Muscle layer of colon (tissue), 2 donors: ENCODE results near the gene UBE2G1.
"Not testable (repeated sequence)": the region's sequence is repeated elsewhere in the genome, so short reads cannot be mapped to it uniquely, and the experiment has no call there.

Source experiments
- H3K27ac ChIP-seq: one replicate; pipeline ENCODE4 v1.7.0; 2013; ENCODE audit warnings: low read depth, mild to moderate bottlenecking, low read length, moderate library complexity
- H3K27me3 ChIP-seq, 2 donors: one replicate each; pipeline ENCODE4 v1.7.0; 2013; ENCODE audit warnings: low read length in 2 of 2, mild to moderate bottlenecking in 2 of 2; ENCODE audit not compliant: insufficient read depth in 2 of 2, control insufficient read depth in 1 of 2
- H3K36me3 ChIP-seq: one replicate; pipeline ENCODE4 v1.7.0; 2013; ENCODE audit warnings: mild to moderate bottlenecking, low read length; ENCODE audit not compliant: insufficient read depth
- H3K4me1 ChIP-seq: one replicate; pipeline ENCODE4 v1.7.0; 2013; ENCODE audit warnings: mild to moderate bottlenecking, low read length; ENCODE audit not compliant: insufficient read depth
- H3K4me3 ChIP-seq, 2 donors: one replicate each; pipeline ENCODE4 v1.7.0; 2013; ENCODE audit warnings: low read length in 2 of 2, low read depth in 1 of 2, mild to moderate bottlenecking in 1 of 2, moderate library complexity in 1 of 2
- H3K9ac ChIP-seq: one replicate; pipeline ENCODE4 v1.7.0; 2013; ENCODE audit warnings: low read length
- H3K9me3 ChIP-seq: one replicate; pipeline ENCODE4 v1.7.0; 2013; ENCODE audit warnings: mild to moderate bottlenecking, low read length
- donor health status: abdominal sarcoma.
- donor health status: Adenocarcinoma of cecum.

Gene UBE2G1

DNA sequence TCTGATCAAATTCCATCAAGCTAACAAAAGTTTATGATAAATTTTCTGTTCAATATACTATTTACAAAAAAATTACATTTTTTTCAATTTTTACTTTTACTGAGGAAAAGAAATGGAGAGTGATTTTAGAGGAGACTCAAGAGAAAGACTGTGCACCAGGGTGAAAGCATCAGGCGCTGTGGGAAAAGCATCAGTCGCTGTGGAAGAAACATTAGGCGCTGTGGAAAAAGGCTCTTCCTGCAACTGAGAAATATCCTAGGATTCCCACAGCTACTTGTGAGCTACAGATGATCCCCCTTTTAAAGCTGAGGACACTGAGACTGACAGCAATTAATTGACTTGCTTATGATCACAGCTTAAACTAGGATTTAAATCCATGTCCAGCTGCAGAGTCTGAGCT, 107.6 kb downstream of the UBE2G1 start:
- no peak overlapping the region for H3K27ac ChIP-seq
- peaks cover 15% of the 10 kb centered on the region for H3K4me1 ChIP-seq
- H3K27me3 ChIP-seq = no peaks in the 10 kb centered on the region
- H3K36me3 ChIP-seq = peaks cover 8% of the 10 kb centered on the region
- H3K9ac ChIP-seq = no peak overlapping the region
- H3K9me3 ChIP-seq = no peaks in the 10 kb centered on the region
- no peak overlapping the region for H3K4me3 ChIP-seq

GRCh38 chr17:4256952-4257351, 109.5 kb downstream of the UBE2G1 start:
- peaks cover 8% of the 10 kb centered on the region for H3K36me3 ChIP-seq
- no peaks in the 10 kb centered on the region for H3K27me3 ChIP-seq
- no peak overlapping the region for H3K9ac ChIP-seq
- no peaks in the 10 kb centered on the region for H3K9me3 ChIP-seq
- no peak overlapping the region for H3K4me3 ChIP-seq
- H3K27ac ChIP-seq = no peak overlapping the region
- H3K4me1 ChIP-seq = peaks cover 6% of the 10 kb centered on the region

GRCh38 chr17:4255271-4255670, 111.2 kb downstream of the UBE2G1 start:
- not testable (repeated sequence) for H3K4me3 ChIP-seq, H3K27ac ChIP-seq, H3K9me3 ChIP-seq, H3K36me3 ChIP-seq, H3K9ac ChIP-seq, H3K27me3 ChIP-seq, H3K4me1 ChIP-seq

- Histone ChIP-seq H3K4me1 (peaks cover 44% of the 10 kb centered on the region), H3K27me3 (no peaks in the 10 kb centered on the region), H3K9ac (no peak overlapping the region), H3K36me3 (no peaks in the 10 kb centered on the region), H3K9me3 (no peaks in the 10 kb centered on the region), H3K4me3 (no peak overlapping the region), H3K27ac (no peak overlapping the region)
These were observed 115.6 kb downstream of the UBE2G1 start for GRCh38 chr17:4250887-4251286.

DNA sequence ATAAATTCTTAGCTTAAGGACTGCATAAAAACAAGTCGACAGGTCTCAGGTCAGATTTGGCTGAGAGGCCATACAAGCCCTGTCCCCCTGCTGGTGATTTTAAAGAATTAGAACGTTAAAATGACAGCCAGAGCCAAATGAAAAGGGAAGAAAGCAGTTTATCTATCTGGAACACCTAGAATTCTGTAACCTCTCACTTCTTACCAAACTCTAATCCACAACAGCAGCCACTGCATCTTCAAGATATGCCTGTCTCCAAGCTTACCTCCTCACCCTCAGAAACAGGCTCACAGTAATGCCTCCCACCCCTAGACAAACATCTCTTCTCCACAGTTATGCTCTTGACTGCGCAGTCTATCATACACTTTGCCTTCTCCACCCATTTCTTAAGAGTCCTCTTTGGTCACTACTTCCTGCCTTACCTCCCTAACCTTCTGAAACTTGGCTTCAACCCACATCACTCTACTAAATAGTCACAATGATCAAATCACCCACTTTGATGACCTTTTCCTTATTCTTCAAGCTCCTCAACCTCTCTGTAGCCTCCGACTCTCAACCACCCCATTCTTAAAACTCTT, 116.9 kb downstream of the UBE2G1 start:
- no peak overlapping the region for H3K9ac ChIP-seq
- peak overlapping the region; percentile 21 for H3K27ac ChIP-seq
- no peaks in the 10 kb centered on the region for H3K27me3 ChIP-seq
- no peaks in the 10 kb centered on the region for H3K9me3 ChIP-seq
- no peak overlapping the region for H3K4me3 ChIP-seq
- H3K36me3 ChIP-seq = no peaks in the 10 kb centered on the region
- H3K4me1 ChIP-seq = peaks cover 45% of the 10 kb centered on the region

- peaks cover 48% of the 10 kb centered on the region for H3K4me1 ChIP-seq
- no peak overlapping the region for H3K9ac ChIP-seq
These were observed 117.8 kb downstream of the UBE2G1 start for GRCh38 chr17:4248504-4249277.

DNA sequence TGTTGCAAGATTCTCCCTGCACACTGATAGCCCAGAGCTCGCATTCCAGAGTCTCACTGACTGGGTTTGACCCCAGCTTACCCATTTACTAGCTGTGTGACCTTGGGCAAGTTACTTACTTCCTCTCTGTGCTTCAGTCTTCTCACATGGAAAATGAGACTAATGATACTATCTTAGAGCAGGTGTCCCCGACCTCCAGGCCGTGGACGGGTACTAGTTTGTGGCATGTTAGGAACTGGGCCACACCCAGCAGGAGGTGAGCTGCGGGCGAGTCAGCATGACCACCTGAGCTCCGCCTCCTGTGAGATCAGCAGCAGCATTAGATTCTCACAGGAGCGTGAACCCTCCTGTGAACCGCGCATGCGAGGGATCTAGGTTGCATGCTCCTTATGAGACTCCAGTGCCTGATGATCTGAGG, 118.5 kb downstream of the UBE2G1 start:
- Histone ChIP-seq H3K9me3 (no peaks in the 10 kb centered on the region), H3K27ac (no peak overlapping the region), H3K27me3 (no peaks in the 10 kb centered on the region), H3K4me3 (no peak overlapping the region), H3K36me3 (no peaks in the 10 kb centered on the region), H3K4me1 (peaks cover 48% of the 10 kb centered on the region), H3K9ac (no peak overlapping the region)

More at GRCh38 chr17:4248504-4249277, 117.8 kb downstream of the UBE2G1 start:
- no peak overlapping the region for H3K27ac ChIP-seq
- H3K9me3 ChIP-seq = no peaks in the 10 kb centered on the region
- no peaks in the 10 kb centered on the region for H3K27me3 ChIP-seq
- H3K36me3 ChIP-seq = no peaks in the 10 kb centered on the region
- no peak overlapping the region for H3K4me3 ChIP-seq

DNA sequence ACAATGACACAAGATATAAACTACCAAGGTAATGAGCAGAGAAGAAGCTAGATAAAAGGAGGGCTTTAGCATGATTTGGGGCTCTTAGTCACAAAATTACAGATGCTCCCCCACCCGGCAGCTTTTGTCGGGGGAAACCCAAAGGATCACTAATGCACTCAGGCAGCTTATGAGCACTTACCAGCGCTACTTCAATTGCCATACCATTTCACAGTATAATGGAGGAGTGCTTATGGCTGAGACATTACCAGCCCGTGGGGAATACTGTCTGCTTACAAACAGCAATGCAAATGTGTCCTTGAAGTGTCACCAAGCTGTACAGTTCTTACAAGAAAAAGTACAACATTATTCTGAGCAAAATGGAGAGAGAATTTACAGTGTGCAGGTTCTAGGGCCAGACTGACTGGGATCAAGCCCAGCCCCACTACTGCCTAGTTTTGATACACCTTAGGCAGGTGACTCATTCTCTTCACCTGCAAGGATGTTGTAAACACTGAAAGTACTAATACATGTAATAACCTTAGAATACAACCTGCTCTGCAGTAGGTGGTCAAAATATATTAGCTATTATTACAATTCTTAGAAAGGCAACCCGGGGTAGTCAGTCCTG, 119.0 kb downstream of the UBE2G1 start:
- Histone ChIP-seq H3K9me3 (no peaks in the 10 kb centered on the region), H3K4me1 (peaks cover 48% of the 10 kb centered on the region), H3K4me3 (no peak overlapping the region), H3K27me3 (no peaks in the 10 kb centered on the region), H3K27ac (no peak overlapping the region), H3K36me3 (no peaks in the 10 kb centered on the region), H3K9ac (no peak overlapping the region)

- H3K9ac ChIP-seq = no peak overlapping the region
- no peak overlapping the region for H3K27ac ChIP-seq
- peaks cover 48% of the 10 kb centered on the region for H3K4me1 ChIP-seq
- peaks cover 7% of the 10 kb centered on the region for H3K36me3 ChIP-seq
- no peaks in the 10 kb centered on the region for H3K27me3 ChIP-seq
- no peaks in the 10 kb centered on the region for H3K9me3 ChIP-seq
- H3K4me3 ChIP-seq = no peak overlapping the region
These were observed 119.8 kb downstream of the UBE2G1 start for GRCh38 chr17:4246674-4247073.

GRCh38 chr17:4241535-4241934, 124.9 kb downstream of the UBE2G1 start:
- peaks cover 33% of the 10 kb centered on the region for H3K36me3 ChIP-seq
- H3K27ac ChIP-seq = no peak overlapping the region
- no peaks in the 10 kb centered on the region for H3K27me3 ChIP-seq
- no peaks in the 10 kb centered on the region for H3K9me3 ChIP-seq
- H3K4me3 ChIP-seq = no peak overlapping the region
- no peak overlapping the region for H3K9ac ChIP-seq
- H3K4me1 ChIP-seq = peaks cover 11% of the 10 kb centered on the region

DNA sequence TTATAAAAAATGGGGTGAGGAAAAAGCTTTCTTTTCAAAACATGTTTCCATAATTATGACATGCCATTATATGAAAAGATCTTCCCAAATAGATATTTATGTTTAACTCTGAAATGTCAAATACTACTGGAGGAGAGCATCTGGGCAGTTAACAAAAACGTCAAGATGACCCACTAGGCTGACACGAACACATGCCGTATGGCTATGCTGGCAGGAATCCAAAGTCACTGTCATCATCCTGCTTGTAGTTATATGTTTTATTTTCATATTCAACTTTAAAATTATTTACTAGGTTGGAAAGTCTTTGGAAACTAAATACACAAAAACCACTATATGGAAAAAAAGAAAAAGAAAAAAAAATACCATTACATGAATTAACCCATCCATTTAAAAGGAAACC, 130.0 kb downstream of the UBE2G1 start:
- Histone ChIP-seq H3K9me3 (no peaks in the 10 kb centered on the region), H3K27ac (peak overlapping the region; percentile 41), H3K9ac (no peak overlapping the region), H3K36me3 (peaks cover 43% of the 10 kb centered on the region), H3K27me3 (no peaks in the 10 kb centered on the region), H3K4me1 (peaks cover 53% of the 10 kb centered on the region), H3K4me3 (no peak overlapping the region)
